Left forelimb (tissue), 1 donor: ENCODE results near the gene AFF1.

Experiments
- DNase-seq: peaks from one replicate; pipeline ENCODE4 v3.0.0-alpha.2; 2018; ENCODE audit warnings: low spot score

The AFF1 gene

GRCh38 chr4:86921608-86922252 is 13.1 kb upstream of the AFF1 start:
- no peak for DNase-seq

GRCh38 chr4:86924811-86925210 is 10.0 kb upstream of the AFF1 start:
- no peak for DNase-seq

- no peak for DNase-seq
Measured at GRCh38 chr4:86926435-86927086, 8.2 kb upstream of the AFF1 start.

- DNase-seq: no peak
Measured at GRCh38 chr4:86927843-86928395, 6.9 kb upstream of the AFF1 start.

- DNase-seq: no peak
Measured at GRCh38 chr4:86928400-86929255, 6.2 kb upstream of the AFF1 start.

GRCh38 chr4:86934147-86934770 is 552 bp upstream of the AFF1 start:
- no peak for DNase-seq

- no peak for DNase-seq
Measured at GRCh38 chr4:86935566-86935852, 698 bp downstream of the AFF1 start.

GRCh38 chr4:86935853-86936733 is 1.3 kb downstream of the AFF1 start:
- DNase-seq: peak; percentile 70

- no peak for DNase-seq
Measured at GRCh38 chr4:86938771-86939520, 4.1 kb downstream of the AFF1 start.

GRCh38 chr4:86939729-86940575 is 5.1 kb downstream of the AFF1 start:
- no peak for DNase-seq

GRCh38 chr4:86940920-86941460 is 6.2 kb downstream of the AFF1 start:
- no peak for DNase-seq

GRCh38 chr4:86942185-86942666 is 7.4 kb downstream of the AFF1 start:
- no peak for DNase-seq

GRCh38 chr4:86944964-86945781 is 10.4 kb downstream of the AFF1 start:
- no peak for DNase-seq

- no peak for DNase-seq
Measured at GRCh38 chr4:86946868-86947500, 12.2 kb downstream of the AFF1 start.

GRCh38 chr4:86947501-86948120 is 12.8 kb downstream of the AFF1 start:
- no peak for DNase-seq

- DNase-seq: no peak
Measured at GRCh38 chr4:86948276-86948675, 13.5 kb downstream of the AFF1 start.

- DNase-seq: no peak
Measured at GRCh38 chr4:86950831-86951525, 16.2 kb downstream of the AFF1 start.
